ENCODE measurements around the gene TET1.
"Not testable (repeated sequence)": the region's sequence is repeated elsewhere in the genome, so short reads cannot be mapped to it uniquely, and the experiment has no call there.

TET1 gene

DNA sequence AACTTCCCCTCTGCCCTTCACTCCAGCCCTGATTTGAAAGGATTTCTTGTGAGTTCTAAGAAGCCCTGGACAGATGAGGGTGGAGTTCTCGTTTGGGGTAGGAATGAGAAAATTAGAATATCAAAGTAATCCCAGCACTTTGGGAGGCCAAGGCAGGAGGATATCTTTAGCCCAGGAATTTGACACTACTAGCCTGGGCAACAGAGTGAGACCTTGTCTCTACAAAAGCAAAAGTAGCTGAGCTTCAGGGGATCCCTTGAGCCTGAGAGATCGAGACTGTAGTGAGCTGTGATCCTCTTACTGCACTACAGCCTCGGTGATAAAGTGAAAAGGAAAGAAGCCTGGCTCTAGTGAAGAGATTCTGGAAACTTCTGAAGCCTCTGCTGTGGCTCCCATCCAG is 76.2 kb downstream of the TET1 start:
- Histone ChIP-seq H3K27ac (replicated peaks) (no peak overlapping the region), H3K27me3 (ENCODE audit: insufficient read depth, poor library complexity, severe bottlenecking) (no peaks in the 10 kb centered on the region), H3K4me3 (replicated peaks; ENCODE audit: insufficient read depth, low read length) (no peak overlapping the region)
- TF ChIP-seq, protein P1, sequence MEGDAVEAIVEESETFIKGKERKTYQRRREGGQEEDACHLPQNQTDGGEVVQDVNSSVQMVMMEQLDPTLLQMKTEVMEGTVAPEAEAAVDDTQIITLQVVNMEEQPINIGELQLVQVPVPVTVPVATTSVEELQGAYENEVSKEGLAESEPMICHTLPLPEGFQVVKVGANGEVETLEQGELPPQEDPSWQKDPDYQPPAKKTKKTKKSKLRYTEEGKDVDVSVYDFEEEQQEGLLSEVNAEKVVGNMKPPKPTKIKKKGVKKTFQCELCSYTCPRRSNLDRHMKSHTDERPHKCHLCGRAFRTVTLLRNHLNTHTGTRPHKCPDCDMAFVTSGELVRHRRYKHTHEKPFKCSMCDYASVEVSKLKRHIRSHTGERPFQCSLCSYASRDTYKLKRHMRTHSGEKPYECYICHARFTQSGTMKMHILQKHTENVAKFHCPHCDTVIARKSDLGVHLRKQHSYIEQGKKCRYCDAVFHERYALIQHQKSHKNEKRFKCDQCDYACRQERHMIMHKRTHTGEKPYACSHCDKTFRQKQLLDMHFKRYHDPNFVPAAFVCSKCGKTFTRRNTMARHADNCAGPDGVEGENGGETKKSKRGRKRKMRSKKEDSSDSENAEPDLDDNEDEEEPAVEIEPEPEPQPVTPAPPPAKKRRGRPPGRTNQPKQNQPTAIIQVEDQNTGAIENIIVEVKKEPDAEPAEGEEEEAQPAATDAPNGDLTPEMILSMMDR (IDR thresholded peaks at IDR 0.05; ENCODE audit: insufficient read depth, low read length) = no peak
- TF ChIP-seq POLR2AphosphoS5 (IDR thresholded peaks at IDR 0.05; ENCODE audit: low read depth) = no peak
- TF ChIP-seq GABPA (IDR thresholded peaks at IDR 0.05; ENCODE audit: low read depth) = no peak
- TF ChIP-seq, protein P2, sequence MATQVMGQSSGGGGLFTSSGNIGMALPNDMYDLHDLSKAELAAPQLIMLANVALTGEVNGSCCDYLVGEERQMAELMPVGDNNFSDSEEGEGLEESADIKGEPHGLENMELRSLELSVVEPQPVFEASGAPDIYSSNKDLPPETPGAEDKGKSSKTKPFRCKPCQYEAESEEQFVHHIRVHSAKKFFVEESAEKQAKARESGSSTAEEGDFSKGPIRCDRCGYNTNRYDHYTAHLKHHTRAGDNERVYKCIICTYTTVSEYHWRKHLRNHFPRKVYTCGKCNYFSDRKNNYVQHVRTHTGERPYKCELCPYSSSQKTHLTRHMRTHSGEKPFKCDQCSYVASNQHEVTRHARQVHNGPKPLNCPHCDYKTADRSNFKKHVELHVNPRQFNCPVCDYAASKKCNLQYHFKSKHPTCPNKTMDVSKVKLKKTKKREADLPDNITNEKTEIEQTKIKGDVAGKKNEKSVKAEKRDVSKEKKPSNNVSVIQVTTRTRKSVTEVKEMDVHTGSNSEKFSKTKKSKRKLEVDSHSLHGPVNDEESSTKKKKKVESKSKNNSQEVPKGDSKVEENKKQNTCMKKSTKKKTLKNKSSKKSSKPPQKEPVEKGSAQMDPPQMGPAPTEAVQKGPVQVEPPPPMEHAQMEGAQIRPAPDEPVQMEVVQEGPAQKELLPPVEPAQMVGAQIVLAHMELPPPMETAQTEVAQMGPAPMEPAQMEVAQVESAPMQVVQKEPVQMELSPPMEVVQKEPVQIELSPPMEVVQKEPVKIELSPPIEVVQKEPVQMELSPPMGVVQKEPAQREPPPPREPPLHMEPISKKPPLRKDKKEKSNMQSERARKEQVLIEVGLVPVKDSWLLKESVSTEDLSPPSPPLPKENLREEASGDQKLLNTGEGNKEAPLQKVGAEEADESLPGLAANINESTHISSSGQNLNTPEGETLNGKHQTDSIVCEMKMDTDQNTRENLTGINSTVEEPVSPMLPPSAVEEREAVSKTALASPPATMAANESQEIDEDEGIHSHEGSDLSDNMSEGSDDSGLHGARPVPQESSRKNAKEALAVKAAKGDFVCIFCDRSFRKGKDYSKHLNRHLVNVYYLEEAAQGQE (IDR thresholded peaks at IDR 0.05; ENCODE audit: insufficient replicate concordance, low read depth) = no peak
- TF ChIP-seq SPI1 (IDR thresholded peaks at IDR 0.05; ENCODE audit: borderline replicate concordance, low read depth) = no peak
- DNase-seq (ENCODE audit: low read depth in 1 of 2, low spot score in 1 of 2) = no peak

DNA sequence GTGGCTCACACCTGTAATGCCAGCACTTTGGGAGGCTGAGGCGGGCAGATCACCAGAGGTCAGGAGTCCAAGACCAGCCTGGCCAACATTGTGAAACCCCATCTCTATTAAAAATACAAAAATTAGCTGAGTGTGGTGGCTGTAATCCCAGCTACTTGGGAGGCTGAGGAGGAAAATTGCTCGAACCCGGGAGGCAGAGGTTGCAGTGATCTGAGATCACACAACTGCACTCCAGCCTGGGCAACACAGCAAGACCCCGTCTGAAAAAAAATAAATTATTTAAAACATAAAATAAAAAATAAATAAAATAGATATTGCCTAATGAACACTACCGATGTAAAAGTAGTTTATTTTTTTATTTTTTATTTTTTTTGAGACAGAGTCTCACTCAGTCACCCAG is 83.4 kb downstream of the TET1 start:
- H3K27me3 ChIP-seq (ENCODE audit: insufficient read depth, poor library complexity, severe bottlenecking); DNase-seq (ENCODE audit: low read depth in 1 of 2, low spot score in 1 of 2); H3K4me3 ChIP-seq (replicated peaks; ENCODE audit: insufficient read depth, low read length); H3K27ac ChIP-seq (replicated peaks): not testable (repeated sequence)

DNA sequence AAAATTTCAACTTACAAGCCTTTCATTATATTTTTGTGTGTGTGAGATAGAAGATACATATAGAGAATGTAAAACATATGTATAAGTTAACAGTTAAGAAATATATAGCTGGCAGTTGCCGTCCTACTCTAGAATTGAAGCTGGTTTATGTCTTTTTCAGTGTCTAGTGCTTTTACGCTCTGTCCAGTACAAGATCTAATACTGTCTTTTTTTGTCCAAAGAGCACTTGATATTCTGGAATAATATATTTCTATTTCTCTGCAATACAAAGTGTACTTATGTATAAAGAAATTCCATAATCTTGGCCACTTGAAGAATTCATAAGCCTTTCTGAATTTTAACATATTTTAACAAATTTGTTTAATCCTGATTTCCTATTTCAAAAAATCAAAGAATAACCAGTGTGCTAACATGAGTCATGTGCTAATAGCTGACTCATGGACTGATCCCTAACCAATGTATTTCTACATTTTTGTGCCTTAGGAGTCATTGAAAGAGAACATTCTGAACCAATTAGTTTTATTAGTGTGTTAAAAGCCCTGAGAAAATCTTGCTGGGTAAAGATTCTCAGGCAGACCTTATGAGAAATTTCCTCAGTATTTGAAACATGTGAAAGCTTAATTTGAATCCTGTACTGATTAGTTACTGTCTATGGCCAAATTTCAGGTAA is 87.7 kb downstream of the TET1 start:
- H3K27ac ChIP-seq (replicated peaks) = no peak overlapping the region
- no peak overlapping the region for H3K4me3 ChIP-seq (replicated peaks; ENCODE audit: insufficient read depth, low read length)
- TF ChIP-seq, protein P2 (IDR thresholded peaks at IDR 0.05; ENCODE audit: insufficient replicate concordance, low read depth) = no peak
- TF ChIP-seq, protein P1 (IDR thresholded peaks at IDR 0.05; ENCODE audit: insufficient read depth, low read length) = no peak
- no peaks in the 10 kb centered on the region for H3K27me3 ChIP-seq (ENCODE audit: insufficient read depth, poor library complexity, severe bottlenecking)
- DNase-seq (ENCODE audit: low read depth in 1 of 2, low spot score in 1 of 2) = no peak

DNA sequence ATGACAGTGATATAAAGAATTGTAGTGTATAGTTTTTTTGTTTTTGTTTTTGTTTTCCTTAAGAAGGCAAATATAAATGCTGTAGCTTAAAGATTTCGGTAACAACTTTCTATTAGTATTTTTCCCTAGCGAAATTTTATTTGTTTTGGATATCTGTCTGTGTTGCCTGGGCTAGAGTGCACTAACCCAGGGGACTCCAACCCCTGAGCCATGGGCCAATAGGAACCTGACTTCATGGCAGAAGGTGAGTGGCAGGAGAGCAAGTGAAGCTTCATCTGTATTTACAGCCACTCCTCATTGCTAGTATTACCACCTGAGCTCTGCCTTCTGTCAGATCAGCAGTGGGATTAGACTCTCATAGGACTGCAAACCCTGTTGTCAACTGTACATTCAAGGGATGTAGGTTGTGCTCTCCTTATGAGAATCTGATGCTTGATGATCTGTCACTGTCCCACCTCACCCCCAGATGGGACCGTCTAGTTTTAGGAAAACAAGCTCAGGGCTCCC is 95.5 kb downstream of the TET1 start:
- Histone ChIP-seq H3K27me3 (ENCODE audit: insufficient read depth, poor library complexity, severe bottlenecking) (no peaks in the 10 kb centered on the region), H3K4me3 (replicated peaks; ENCODE audit: insufficient read depth, low read length) (no peak overlapping the region), H3K27ac (replicated peaks) (no peak overlapping the region)
- no peak for DNase-seq (ENCODE audit: low read depth in 1 of 2, low spot score in 1 of 2)
- no peak for TF ChIP-seq SPI1 (IDR thresholded peaks at IDR 0.05; ENCODE audit: borderline replicate concordance, low read depth)
- TF ChIP-seq POLR2AphosphoS5 (IDR thresholded peaks at IDR 0.05; ENCODE audit: low read depth) = no peak
- TF ChIP-seq GABPA (IDR thresholded peaks at IDR 0.05; ENCODE audit: low read depth) = no peak
- TF ChIP-seq, protein P2 (IDR thresholded peaks at IDR 0.05; ENCODE audit: insufficient replicate concordance, low read depth) = no peak
- TF ChIP-seq, protein P1 (IDR thresholded peaks at IDR 0.05; ENCODE audit: insufficient read depth, low read length) = no peak

All from HL-60 (cell line).